ENCODE results near the gene PEX19.

Gene PEX19

GRCh38 chr1:160322831-160323230 lies 37.9 kb upstream of the PEX19 start:
- TF ChIP-seq, protein P1, sequence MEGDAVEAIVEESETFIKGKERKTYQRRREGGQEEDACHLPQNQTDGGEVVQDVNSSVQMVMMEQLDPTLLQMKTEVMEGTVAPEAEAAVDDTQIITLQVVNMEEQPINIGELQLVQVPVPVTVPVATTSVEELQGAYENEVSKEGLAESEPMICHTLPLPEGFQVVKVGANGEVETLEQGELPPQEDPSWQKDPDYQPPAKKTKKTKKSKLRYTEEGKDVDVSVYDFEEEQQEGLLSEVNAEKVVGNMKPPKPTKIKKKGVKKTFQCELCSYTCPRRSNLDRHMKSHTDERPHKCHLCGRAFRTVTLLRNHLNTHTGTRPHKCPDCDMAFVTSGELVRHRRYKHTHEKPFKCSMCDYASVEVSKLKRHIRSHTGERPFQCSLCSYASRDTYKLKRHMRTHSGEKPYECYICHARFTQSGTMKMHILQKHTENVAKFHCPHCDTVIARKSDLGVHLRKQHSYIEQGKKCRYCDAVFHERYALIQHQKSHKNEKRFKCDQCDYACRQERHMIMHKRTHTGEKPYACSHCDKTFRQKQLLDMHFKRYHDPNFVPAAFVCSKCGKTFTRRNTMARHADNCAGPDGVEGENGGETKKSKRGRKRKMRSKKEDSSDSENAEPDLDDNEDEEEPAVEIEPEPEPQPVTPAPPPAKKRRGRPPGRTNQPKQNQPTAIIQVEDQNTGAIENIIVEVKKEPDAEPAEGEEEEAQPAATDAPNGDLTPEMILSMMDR (IDR thresholded peaks at IDR 0.05; ENCODE audit: insufficient read depth, low read depth, low read length, missing control alignments), result no peak
- H3K4me3 ChIP-seq (ENCODE audit: low read depth, low read length), result no peak overlapping the region
- DNase-seq (ENCODE audit: low read depth), result no peak

GRCh38 chr1:160315359-160315758 lies 30.4 kb upstream of the PEX19 start:
- TF ChIP-seq, protein P1 (IDR thresholded peaks at IDR 0.05; ENCODE audit: insufficient read depth, low read depth, low read length, missing control alignments), result no peak
- H3K4me3 ChIP-seq (ENCODE audit: low read depth, low read length), result no peak overlapping the region
- DNase-seq (ENCODE audit: low read depth), result no peak

DNA sequence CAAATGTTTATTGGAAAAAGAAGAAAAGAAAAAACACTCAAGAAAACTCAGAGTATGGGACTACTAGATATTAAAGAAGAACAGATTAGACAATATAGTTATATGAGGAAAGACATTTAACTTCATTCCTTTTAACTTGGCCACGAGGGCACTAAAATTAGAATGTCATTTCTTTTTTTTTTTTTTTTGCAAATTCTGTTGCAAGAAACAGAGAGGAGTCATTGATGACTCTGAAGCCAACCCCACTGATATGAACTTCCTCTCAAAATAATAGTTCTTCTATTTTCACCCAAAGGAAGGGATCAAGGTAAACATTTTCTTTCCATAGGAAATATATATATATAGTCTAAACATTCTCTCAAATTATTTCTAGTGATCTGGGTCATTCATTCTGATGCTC lies 24.6 kb upstream of the PEX19 start:
- DNase-seq (ENCODE audit: low read depth), result no peak
- no peak overlapping the region for H3K4me3 ChIP-seq (ENCODE audit: low read depth, low read length)
- TF ChIP-seq, protein P1 (IDR thresholded peaks at IDR 0.05; ENCODE audit: insufficient read depth, low read depth, low read length, missing control alignments), result no peak

DNA sequence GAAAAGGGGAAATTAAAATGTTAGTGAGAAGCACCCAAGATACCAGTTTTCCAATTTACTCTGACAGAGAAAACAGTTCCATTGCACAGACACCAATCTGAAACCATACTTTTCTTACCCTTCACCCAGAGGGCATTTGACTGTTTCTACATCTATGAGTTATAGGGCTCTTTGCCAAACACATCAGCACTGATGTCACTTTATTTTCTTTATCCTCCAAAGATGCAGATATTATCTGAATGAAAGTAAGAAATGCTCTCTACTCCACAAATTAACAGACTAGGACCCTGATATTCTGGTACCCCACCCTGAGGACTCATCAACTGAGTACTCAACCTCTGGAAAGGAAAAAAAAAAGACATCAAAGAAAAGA lies 24.2 kb upstream of the PEX19 start:
- H3K4me3 ChIP-seq (ENCODE audit: low read depth, low read length), result no peak overlapping the region
- no peak for DNase-seq (ENCODE audit: low read depth)

DNA sequence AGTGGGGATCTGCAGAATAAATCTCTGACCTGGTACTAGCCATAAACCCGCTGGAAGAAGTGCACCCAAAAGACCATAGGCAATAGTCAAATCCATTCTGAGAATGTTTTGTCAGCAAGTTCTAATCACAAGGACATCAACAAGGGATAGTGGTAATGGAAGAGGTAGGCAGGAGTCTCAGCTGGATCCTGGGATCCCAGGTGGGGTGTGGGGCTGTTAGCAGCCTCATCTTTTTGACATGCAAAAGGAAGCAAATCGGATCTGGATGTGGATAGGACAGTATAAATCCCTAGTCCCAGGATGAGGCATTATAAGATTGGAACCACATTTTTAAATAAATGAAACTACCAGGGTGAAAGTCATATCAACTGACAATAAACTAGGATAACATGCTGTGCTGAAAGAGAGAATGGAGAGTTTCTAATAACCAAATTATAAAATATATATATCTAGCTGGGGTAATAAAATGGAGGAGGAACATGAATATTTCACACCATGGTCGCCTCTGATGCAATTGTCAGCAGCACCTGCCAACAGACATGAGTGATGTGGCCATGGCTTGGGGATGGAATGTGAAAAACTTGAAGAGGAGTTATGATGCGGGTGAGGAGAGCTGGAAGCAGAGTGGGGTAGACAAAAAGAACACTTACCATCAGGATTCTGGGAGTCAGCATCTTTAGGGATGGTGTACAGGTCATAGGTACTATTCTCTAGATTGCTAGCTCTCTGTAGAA lies 23.7 kb upstream of the PEX19 start:
- TF ChIP-seq, protein P1 (IDR thresholded peaks at IDR 0.05; ENCODE audit: insufficient read depth, low read depth, low read length, missing control alignments), result no peak
- H3K4me3 ChIP-seq (ENCODE audit: low read depth, low read length), result no peak overlapping the region
- no peak for DNase-seq (ENCODE audit: low read depth)

More for the DNA sequence above, 24.2 kb upstream of the PEX19 start:
- TF ChIP-seq, protein P1 (IDR thresholded peaks at IDR 0.05; ENCODE audit: insufficient read depth, low read depth, low read length, missing control alignments), result no peak

DNA sequence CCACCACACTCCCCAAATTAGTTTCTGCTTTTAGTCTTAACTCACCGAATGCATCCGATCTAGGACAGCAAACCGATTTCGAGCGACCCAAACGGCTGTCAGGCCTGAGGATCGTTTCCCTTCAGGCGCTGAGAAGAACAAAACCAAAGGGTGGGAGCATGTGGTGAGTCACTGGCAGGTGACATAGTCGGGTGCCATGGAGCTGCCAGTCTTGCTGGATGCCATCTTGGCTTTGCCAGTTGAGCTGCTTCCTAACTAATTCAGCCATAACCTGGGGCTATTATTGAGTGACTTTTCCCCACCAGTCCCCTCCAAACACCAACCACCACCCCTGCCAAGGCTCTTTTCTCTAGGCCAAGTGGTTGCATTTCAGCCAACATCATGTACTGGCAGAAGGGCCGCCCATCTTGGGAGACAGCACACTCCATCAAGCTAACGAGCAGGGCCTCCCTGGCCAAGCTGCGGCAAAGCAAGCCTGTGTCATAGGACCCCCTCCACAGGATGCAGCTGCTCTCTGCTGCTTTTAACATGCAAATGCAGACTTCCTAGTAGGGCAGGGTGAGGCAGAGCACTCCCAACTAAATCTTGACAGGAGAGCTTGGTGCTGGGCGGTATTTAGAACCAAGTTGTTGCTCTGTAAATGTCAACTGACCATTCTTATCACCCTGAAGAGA lies 22.3 kb upstream of the PEX19 start:
- no peak overlapping the region for H3K4me3 ChIP-seq (ENCODE audit: low read depth, low read length)
- TF ChIP-seq, protein P1 (IDR thresholded peaks at IDR 0.05; ENCODE audit: insufficient read depth, low read depth, low read length, missing control alignments), result no peak
- DNase-seq (ENCODE audit: low read depth), result peak; percentile 5
